Thoracic aorta (tissue), 2 donors: ENCODE data around the gene BMP2. TPM values are rescaled to one million over a fixed set of nuclear protein-coding genes. Genes with fewer than 3 reads are reported as not detected.

ENCODE experiments used
- ATAC-seq: fragments of 150-250 bp; one replicate; pipeline ENCODE4 v1.8.0; 2017; ENCODE audit warnings: low read depth; ENCODE audit not compliant: insufficient number of reproducible peaks, low FRiP score
- DNase-seq: peaks from one replicate; pipeline ENCODE4 v3.0.0-alpha.2; 2020; ENCODE audit warnings: low spot score
- H3K27ac ChIP-seq, 2 donors: fragments of 200-600 bp; sonication (generic); 1 replicate in 1 of 2; 2 replicates in 1 of 2; pipeline ENCODE4 v1.5.1; 2016; ENCODE audit warnings: mild to moderate bottlenecking in 2 of 2, moderate library complexity in 2 of 2
- H3K27me3 ChIP-seq: fragments of 200-600 bp; sonication (generic); replicated peaks from 2 replicates; pipeline ENCODE4 v1.6.0; 2016; ENCODE audit warnings: mild to moderate bottlenecking; ENCODE audit not compliant: insufficient read depth
- H3K36me3 ChIP-seq: fragments of 200-600 bp; sonication (generic); one replicate; pipeline ENCODE4 v1.5.1; 2016
- H3K4me1 ChIP-seq, 2 donors: fragments of 200-600 bp; sonication (generic); 1 replicate in 1 of 2; 2 replicates in 1 of 2; pipeline versions ENCODE4 v1.5.1 to v1.6.0; 2016; ENCODE audit warnings: low read depth in 2 of 2, mild to moderate bottlenecking in 1 of 2; ENCODE audit not compliant: control insufficient read depth in 1 of 2
- H3K4me3 ChIP-seq: fragments of 200-600 bp; sonication (generic); 2 replicates; pipeline ENCODE4 v1.5.1; 2016; ENCODE audit warnings: mild to moderate bottlenecking
- H3K9me3 ChIP-seq: fragments of 200-600 bp; sonication (generic); 2 replicates; pipeline ENCODE4 v1.5.1; 2016
- total RNA-seq, 2 donors: library from RNA; depleted of rRNA; stranded (reverse); fragments of >200 nt; gene quantifications; one replicate each; pipeline versions ENCODE4 v1.1.0 to v1.2.3, GENCODE V29; 2016
- TF ChIP-seq, protein P1 (sequence below): fragments of 200-600 bp; sonication (generic); IDR thresholded peaks from one replicate; pipeline ENCODE4 v1.5.1; 2019; ENCODE audit warnings: antibody characterized with exemption

The BMP2 gene
- total RNA-seq, 2 donors from 2014 or later, result 8.3 to 10.4 TPM

DNA sequence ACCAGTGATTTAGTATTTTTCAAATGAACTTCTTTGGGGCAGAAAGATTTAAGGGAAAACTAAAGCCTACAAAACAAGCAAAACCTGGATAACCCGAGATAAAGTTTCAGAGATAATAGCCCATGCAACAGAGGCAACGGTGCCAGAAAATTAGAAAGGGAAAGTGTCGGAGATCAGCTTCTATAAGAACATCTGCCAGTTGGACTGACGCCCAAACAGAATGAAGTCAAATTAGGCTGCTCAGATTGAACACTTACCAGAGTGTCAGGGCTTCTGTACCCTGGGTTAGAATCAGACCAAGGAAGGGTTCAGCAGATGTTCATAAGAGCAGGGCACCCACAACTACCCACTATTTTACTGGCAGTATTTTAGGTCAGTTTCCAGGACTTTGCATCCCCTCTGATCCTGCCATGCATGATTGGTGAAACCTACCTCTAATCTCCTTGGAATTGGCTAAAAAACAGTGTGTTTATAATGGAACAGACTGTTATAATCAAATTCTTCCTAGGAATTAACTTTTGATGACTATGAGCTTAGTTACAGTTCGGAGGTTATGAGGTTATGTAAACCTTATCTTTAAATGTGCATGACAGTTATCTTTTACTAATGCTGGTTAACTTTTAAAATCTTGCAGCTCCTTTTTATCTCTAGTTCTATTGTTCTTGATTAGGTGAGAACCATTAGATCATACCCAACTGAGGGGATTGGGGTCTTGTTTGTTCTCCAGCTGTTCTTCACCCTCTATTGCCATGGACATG is 13.1 kb downstream of the BMP2 start:
- ATAC-seq, result no peak
- H3K27me3 ChIP-seq, result no peaks in the 10 kb centered on the region
- H3K4me3 ChIP-seq, result no peak overlapping the region
- TF ChIP-seq, protein P1, sequence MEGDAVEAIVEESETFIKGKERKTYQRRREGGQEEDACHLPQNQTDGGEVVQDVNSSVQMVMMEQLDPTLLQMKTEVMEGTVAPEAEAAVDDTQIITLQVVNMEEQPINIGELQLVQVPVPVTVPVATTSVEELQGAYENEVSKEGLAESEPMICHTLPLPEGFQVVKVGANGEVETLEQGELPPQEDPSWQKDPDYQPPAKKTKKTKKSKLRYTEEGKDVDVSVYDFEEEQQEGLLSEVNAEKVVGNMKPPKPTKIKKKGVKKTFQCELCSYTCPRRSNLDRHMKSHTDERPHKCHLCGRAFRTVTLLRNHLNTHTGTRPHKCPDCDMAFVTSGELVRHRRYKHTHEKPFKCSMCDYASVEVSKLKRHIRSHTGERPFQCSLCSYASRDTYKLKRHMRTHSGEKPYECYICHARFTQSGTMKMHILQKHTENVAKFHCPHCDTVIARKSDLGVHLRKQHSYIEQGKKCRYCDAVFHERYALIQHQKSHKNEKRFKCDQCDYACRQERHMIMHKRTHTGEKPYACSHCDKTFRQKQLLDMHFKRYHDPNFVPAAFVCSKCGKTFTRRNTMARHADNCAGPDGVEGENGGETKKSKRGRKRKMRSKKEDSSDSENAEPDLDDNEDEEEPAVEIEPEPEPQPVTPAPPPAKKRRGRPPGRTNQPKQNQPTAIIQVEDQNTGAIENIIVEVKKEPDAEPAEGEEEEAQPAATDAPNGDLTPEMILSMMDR, result no peak
- H3K4me1 ChIP-seq, result no peaks in the 10 kb centered on the region
- H3K27ac ChIP-seq, result no peak overlapping the region
- H3K9me3 ChIP-seq, result no peaks in the 10 kb centered on the region
- H3K36me3 ChIP-seq, result peaks cover 2% of the 10 kb centered on the region
- DNase-seq, result no peak

DNA sequence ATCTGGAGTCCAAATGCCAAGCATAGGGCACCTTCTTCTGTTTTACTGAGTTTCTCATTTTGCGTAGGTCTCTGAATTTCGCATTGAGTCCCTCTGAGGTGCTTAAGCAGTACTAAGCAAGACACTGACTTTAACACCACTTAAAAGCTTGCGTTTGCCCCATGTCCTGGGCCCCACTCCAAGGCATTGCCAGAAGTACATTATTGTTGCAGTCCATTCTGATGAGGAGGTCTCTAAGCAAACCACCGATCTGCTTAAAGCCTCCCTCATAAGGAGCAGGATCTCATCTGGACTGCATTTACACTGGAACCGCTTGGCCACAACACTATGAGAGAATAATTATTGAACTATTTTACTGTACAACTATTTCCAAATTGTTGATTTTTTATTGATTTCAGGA is 16.3 kb downstream of the BMP2 start:
- no peak for ATAC-seq
- no peak for DNase-seq
- Histone ChIP-seq H3K36me3 (peaks cover under 1% of the 10 kb centered on the region), H3K27me3 (no peaks in the 10 kb centered on the region), H3K4me1 (no peaks in the 10 kb centered on the region), H3K27ac (no peak overlapping the region), H3K9me3 (no peaks in the 10 kb centered on the region), H3K4me3 (no peak overlapping the region)
- TF ChIP-seq, protein P1, result no peak

DNA sequence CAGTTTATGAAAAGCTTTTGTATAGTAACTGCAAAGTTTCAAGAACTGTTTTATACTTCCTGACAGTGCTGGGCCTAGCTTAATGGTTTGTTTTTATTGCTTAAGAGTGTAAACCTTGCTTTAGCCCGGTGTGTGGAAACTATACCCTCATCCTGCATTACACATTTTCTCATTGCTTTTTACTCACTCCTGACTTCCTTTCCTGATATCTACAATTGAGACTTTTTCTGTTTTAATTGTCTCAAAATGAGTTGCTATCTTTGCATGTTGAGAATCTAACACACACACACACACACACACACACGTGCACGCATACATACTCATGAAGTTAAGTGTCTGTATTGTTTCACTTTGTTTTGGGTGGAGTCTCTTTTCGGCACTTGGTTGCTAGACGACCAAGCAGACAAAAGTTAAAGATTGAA is 16.7 kb downstream of the BMP2 start:
- no peak overlapping the region for H3K4me3 ChIP-seq
- TF ChIP-seq, protein P1, result no peak
- no peak for DNase-seq
- H3K36me3 ChIP-seq, result no peaks in the 10 kb centered on the region
- no peaks in the 10 kb centered on the region for H3K27me3 ChIP-seq
- H3K4me1 ChIP-seq, result no peaks in the 10 kb centered on the region
- H3K9me3 ChIP-seq, result no peaks in the 10 kb centered on the region
- ATAC-seq, result no peak
- H3K27ac ChIP-seq, result no peak overlapping the region

DNA sequence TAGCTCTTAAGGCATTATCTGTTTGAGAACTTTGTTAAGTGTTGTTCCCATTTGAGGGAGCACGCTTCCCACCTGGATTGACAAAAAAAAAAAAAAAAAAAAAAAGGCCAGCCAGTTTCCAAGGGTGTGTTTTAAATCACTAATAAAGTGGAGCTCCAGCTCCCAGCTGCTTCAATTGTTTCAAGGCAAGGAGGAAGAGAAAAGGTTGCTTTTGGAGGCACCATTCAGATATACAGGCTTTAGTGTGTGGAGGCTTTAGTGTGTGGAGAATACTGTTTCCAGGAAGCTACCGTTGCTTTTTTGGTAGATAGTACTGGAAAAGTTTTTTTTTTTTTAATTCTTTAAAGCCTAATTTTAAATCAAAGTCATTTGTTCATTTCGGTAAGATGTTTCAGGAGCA is 17.3 kb downstream of the BMP2 start:
- H3K27ac ChIP-seq, result no peak overlapping the region
- no peak for DNase-seq
- no peak for ATAC-seq
- no peaks in the 10 kb centered on the region for H3K4me1 ChIP-seq
- no peak overlapping the region for H3K4me3 ChIP-seq
- H3K27me3 ChIP-seq, result no peaks in the 10 kb centered on the region
- no peaks in the 10 kb centered on the region for H3K36me3 ChIP-seq
- TF ChIP-seq, protein P1, result no peak
- no peaks in the 10 kb centered on the region for H3K9me3 ChIP-seq

DNA sequence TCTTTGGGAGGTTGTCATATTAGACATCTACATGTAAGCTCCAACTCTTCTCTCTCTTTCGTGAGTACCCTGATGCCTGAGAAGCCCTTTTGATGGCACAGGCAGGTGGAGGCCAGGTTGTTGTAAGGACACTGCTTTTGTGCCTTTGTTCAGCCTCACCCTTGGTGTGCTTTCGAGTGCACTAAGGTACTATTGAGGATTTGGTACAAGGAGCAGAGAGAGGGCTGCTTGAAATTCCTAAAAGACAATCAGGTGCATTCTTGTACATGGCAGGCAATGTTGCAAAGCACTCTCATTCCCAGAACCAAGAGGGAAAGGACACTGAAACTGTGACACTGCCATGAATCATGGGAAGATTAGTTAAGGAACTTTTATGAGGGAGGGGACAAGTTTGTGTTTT is 19.1 kb downstream of the BMP2 start:
- Histone ChIP-seq H3K27me3 (no peaks in the 10 kb centered on the region), H3K36me3 (no peaks in the 10 kb centered on the region), H3K9me3 (no peaks in the 10 kb centered on the region), H3K4me1 (no peaks in the 10 kb centered on the region), H3K27ac (no peak overlapping the region), H3K4me3 (no peak overlapping the region)
- TF ChIP-seq, protein P1, result no peak
- DNase-seq (no peak), ATAC-seq (no peak)
